ENCODE results near the gene CLIP4. TPM values are rescaled to one million over a fixed set of nuclear protein-coding genes. Genes with fewer than 3 reads are reported as not detected.
"Not testable (repeated sequence)": the region's sequence is repeated elsewhere in the genome, so short reads cannot be mapped to it uniquely, and the experiment has no call there.

Gene CLIP4
- total and polyA plus RNA-seq, 4 donors: 14.4 to 45.0 (median 19.9) TPM

GRCh38 chr2:29096969-29097368 is 18.2 kb upstream of the CLIP4 start:
- Histone ChIP-seq H3K27me3 (ENCODE audit: control insufficient read depth, insufficient read depth, low read length) (no peaks in the 10 kb centered on the region), H3K27ac (ENCODE audit: low read depth, low read length) (no peak overlapping the region), H3K4me3 (ENCODE audit: low read depth, low read length) (no peak overlapping the region), H3K36me3 (ENCODE audit: control insufficient read depth, insufficient read depth, low read length) (no peaks in the 10 kb centered on the region), H3K4me1 (ENCODE audit: control insufficient read depth, insufficient read depth, low read length) (no peaks in the 10 kb centered on the region), H3K9me3 (ENCODE audit: control insufficient read depth, insufficient read depth, low read length) (no peaks in the 10 kb centered on the region)
- no peak for DNase-seq (ENCODE audit: low read depth in 4 of 6, low spot score in 6 of 6)
- 100% methylated on average over 2 of the region's 8 CpGs for WGBS (ENCODE audit: insufficient coverage)

- DNase-seq (ENCODE audit: low read depth in 4 of 6, low spot score in 6 of 6): peak in 1 of 6 donors; percentile 4
- Histone ChIP-seq H3K27me3 (ENCODE audit: control insufficient read depth, insufficient read depth, low read length) (no peaks in the 10 kb centered on the region), H3K36me3 (ENCODE audit: control insufficient read depth, insufficient read depth, low read length) (no peaks in the 10 kb centered on the region), H3K4me1 (ENCODE audit: control insufficient read depth, insufficient read depth, low read length) (no peaks in the 10 kb centered on the region), H3K4me3 (ENCODE audit: low read depth, low read length) (no peak overlapping the region), H3K9me3 (ENCODE audit: control insufficient read depth, insufficient read depth, low read length) (no peaks in the 10 kb centered on the region), H3K27ac (ENCODE audit: low read depth, low read length) (no peak overlapping the region)
- WGBS (ENCODE audit: insufficient coverage): 46% methylated on average over 3 of the region's 6 CpGs
Observed at GRCh38 chr2:29097569-29097968, 17.6 kb upstream of the CLIP4 start.

GRCh38 chr2:29100564-29100963 is 14.7 kb upstream of the CLIP4 start:
- WGBS (ENCODE audit: insufficient coverage): 100% methylated on average over 1 of the region's 1 CpG
- H3K36me3 ChIP-seq (ENCODE audit: control insufficient read depth, insufficient read depth, low read length): no peaks in the 10 kb centered on the region
- H3K4me3 ChIP-seq (ENCODE audit: low read depth, low read length): no peak overlapping the region
- no peak for DNase-seq (ENCODE audit: low read depth in 4 of 6, low spot score in 6 of 6)
- no peaks in the 10 kb centered on the region for H3K9me3 ChIP-seq (ENCODE audit: control insufficient read depth, insufficient read depth, low read length)
- no peak overlapping the region for H3K27ac ChIP-seq (ENCODE audit: low read depth, low read length)
- no peaks in the 10 kb centered on the region for H3K27me3 ChIP-seq (ENCODE audit: control insufficient read depth, insufficient read depth, low read length)
- no peaks in the 10 kb centered on the region for H3K4me1 ChIP-seq (ENCODE audit: control insufficient read depth, insufficient read depth, low read length)

GRCh38 chr2:29104688-29105087 is 10.5 kb upstream of the CLIP4 start:
- Histone ChIP-seq H3K27me3 (ENCODE audit: control insufficient read depth, insufficient read depth, low read length) (no peaks in the 10 kb centered on the region), H3K9me3 (ENCODE audit: control insufficient read depth, insufficient read depth, low read length) (no peaks in the 10 kb centered on the region), H3K27ac (ENCODE audit: low read depth, low read length) (no peak overlapping the region), H3K4me3 (ENCODE audit: low read depth, low read length) (no peak overlapping the region), H3K4me1 (ENCODE audit: control insufficient read depth, insufficient read depth, low read length) (no peaks in the 10 kb centered on the region), H3K36me3 (ENCODE audit: control insufficient read depth, insufficient read depth, low read length) (no peaks in the 10 kb centered on the region)
- WGBS (ENCODE audit: insufficient coverage): 100% methylated on average over 1 of the region's 5 CpGs
- no peak for DNase-seq (ENCODE audit: low read depth in 4 of 6, low spot score in 6 of 6)

- H3K27ac ChIP-seq (ENCODE audit: low read depth, low read length): no peak overlapping the region
- no peak overlapping the region for H3K4me3 ChIP-seq (ENCODE audit: low read depth, low read length)
- no peaks in the 10 kb centered on the region for H3K27me3 ChIP-seq (ENCODE audit: control insufficient read depth, insufficient read depth, low read length)
- no peaks in the 10 kb centered on the region for H3K4me1 ChIP-seq (ENCODE audit: control insufficient read depth, insufficient read depth, low read length)
- H3K36me3 ChIP-seq (ENCODE audit: control insufficient read depth, insufficient read depth, low read length): no peaks in the 10 kb centered on the region
- H3K9me3 ChIP-seq (ENCODE audit: control insufficient read depth, insufficient read depth, low read length): no peaks in the 10 kb centered on the region
- no peak for DNase-seq (ENCODE audit: low read depth in 4 of 6, low spot score in 6 of 6)
- 33% methylated on average over 1 of the region's 2 CpGs for WGBS (ENCODE audit: insufficient coverage)
Observed at GRCh38 chr2:29105375-29105774, 9.8 kb upstream of the CLIP4 start.

- Histone ChIP-seq H3K36me3 (ENCODE audit: control insufficient read depth, insufficient read depth, low read length) (no peaks in the 10 kb centered on the region), H3K4me1 (ENCODE audit: control insufficient read depth, insufficient read depth, low read length) (no peaks in the 10 kb centered on the region), H3K4me3 (ENCODE audit: low read depth, low read length) (no peak overlapping the region), H3K27me3 (ENCODE audit: control insufficient read depth, insufficient read depth, low read length) (no peaks in the 10 kb centered on the region), H3K27ac (ENCODE audit: low read depth, low read length) (no peak overlapping the region), H3K9me3 (ENCODE audit: control insufficient read depth, insufficient read depth, low read length) (no peaks in the 10 kb centered on the region)
- 100% methylated on average over 1 of the region's 3 CpGs for WGBS (ENCODE audit: insufficient coverage)
- no peak for DNase-seq (ENCODE audit: low read depth in 4 of 6, low spot score in 6 of 6)
Observed at GRCh38 chr2:29106256-29106655, 9.0 kb upstream of the CLIP4 start.

GRCh38 chr2:29106980-29107388 is 8.2 kb upstream of the CLIP4 start:
- no peaks in the 10 kb centered on the region for H3K27me3 ChIP-seq (ENCODE audit: control insufficient read depth, insufficient read depth, low read length)
- DNase-seq (ENCODE audit: low read depth in 4 of 6, low spot score in 6 of 6): peak in 2 of 6 donors; percentile 6 to 7
- no CpG with 5 or more reads among the region's 2 CpGs for WGBS (ENCODE audit: insufficient coverage)
- no peak overlapping the region for H3K27ac ChIP-seq (ENCODE audit: low read depth, low read length)
- no peaks in the 10 kb centered on the region for H3K36me3 ChIP-seq (ENCODE audit: control insufficient read depth, insufficient read depth, low read length)
- H3K4me1 ChIP-seq (ENCODE audit: control insufficient read depth, insufficient read depth, low read length): no peaks in the 10 kb centered on the region
- no peak overlapping the region for H3K4me3 ChIP-seq (ENCODE audit: low read depth, low read length)
- H3K9me3 ChIP-seq (ENCODE audit: control insufficient read depth, insufficient read depth, low read length): no peaks in the 10 kb centered on the region

GRCh38 chr2:29107547-29107946 is 7.7 kb upstream of the CLIP4 start:
- H3K27me3 ChIP-seq (ENCODE audit: control insufficient read depth, insufficient read depth, low read length); H3K27ac ChIP-seq (ENCODE audit: low read depth, low read length); H3K4me3 ChIP-seq (ENCODE audit: low read depth, low read length); DNase-seq (ENCODE audit: low read depth in 4 of 6, low spot score in 6 of 6); H3K9me3 ChIP-seq (ENCODE audit: control insufficient read depth, insufficient read depth, low read length); H3K36me3 ChIP-seq (ENCODE audit: control insufficient read depth, insufficient read depth, low read length); H3K4me1 ChIP-seq (ENCODE audit: control insufficient read depth, insufficient read depth, low read length): not testable (repeated sequence)
- WGBS (ENCODE audit: insufficient coverage): 100% methylated on average over 1 of the region's 3 CpGs

- Histone ChIP-seq H3K27ac (ENCODE audit: low read depth, low read length) (no peak overlapping the region), H3K27me3 (ENCODE audit: control insufficient read depth, insufficient read depth, low read length) (no peaks in the 10 kb centered on the region), H3K36me3 (ENCODE audit: control insufficient read depth, insufficient read depth, low read length) (no peaks in the 10 kb centered on the region), H3K9me3 (ENCODE audit: control insufficient read depth, insufficient read depth, low read length) (no peaks in the 10 kb centered on the region), H3K4me1 (ENCODE audit: control insufficient read depth, insufficient read depth, low read length) (no peaks in the 10 kb centered on the region), H3K4me3 (ENCODE audit: low read depth, low read length) (no peak overlapping the region)
- DNase-seq (ENCODE audit: low read depth in 4 of 6, low spot score in 6 of 6): peak in 1 of 6 donors; percentile 14
- WGBS (ENCODE audit: insufficient coverage): 78% methylated on average over 4 of the region's 8 CpGs
Observed at GRCh38 chr2:29108225-29108624, 7.0 kb upstream of the CLIP4 start.

- Histone ChIP-seq H3K4me3 (ENCODE audit: low read depth, low read length) (no peak overlapping the region), H3K27me3 (ENCODE audit: control insufficient read depth, insufficient read depth, low read length) (no peaks in the 10 kb centered on the region), H3K27ac (ENCODE audit: low read depth, low read length) (no peak overlapping the region), H3K4me1 (ENCODE audit: control insufficient read depth, insufficient read depth, low read length) (no peaks in the 10 kb centered on the region), H3K9me3 (ENCODE audit: control insufficient read depth, insufficient read depth, low read length) (no peaks in the 10 kb centered on the region), H3K36me3 (ENCODE audit: control insufficient read depth, insufficient read depth, low read length) (no peaks in the 10 kb centered on the region)
- no CpG with 5 or more reads among the region's 2 CpGs for WGBS (ENCODE audit: insufficient coverage)
- no peak for DNase-seq (ENCODE audit: low read depth in 4 of 6, low spot score in 6 of 6)
Observed at GRCh38 chr2:29109246-29109645, 6.0 kb upstream of the CLIP4 start.

Data from spinal cord (tissue), 10 donors.